Nephron (organoid): ENCODE data around the gene SLC4A11.

ENCODE experiments used
- H3K27ac Mint-ChIP-seq, 3 experiments: 2 replicates each; pipeline ENCODE4 v1.8.0; 2020; ENCODE audit warnings: mixed read lengths in 3 of 3, mild to moderate bottlenecking in 2 of 3, moderate library complexity in 1 of 3
- H3K27me3 Mint-ChIP-seq: 2 replicates; pipeline ENCODE4 v1.8.0; 2021; ENCODE audit warnings: low read depth, mild to moderate bottlenecking, moderate library complexity, mixed read lengths
- H3K36me3 Mint-ChIP-seq: 2 replicates; pipeline ENCODE4 v1.8.0; 2020; ENCODE audit warnings: low read depth, mixed read lengths
- H3K4me1 Mint-ChIP-seq: 2 replicates; pipeline ENCODE4 v1.8.0; 2020; ENCODE audit warnings: mixed read lengths
- H3K4me3 Mint-ChIP-seq, 3 experiments: 2 replicates each; pipeline ENCODE4 v1.8.0; 2020; ENCODE audit warnings: mild to moderate bottlenecking in 3 of 3, mixed read lengths in 3 of 3, moderate library complexity in 2 of 3
- H3K9me3 Mint-ChIP-seq: 2 replicates; pipeline ENCODE4 v1.8.0; 2020; ENCODE audit warnings: mixed read lengths
- TF ChIP-seq, protein P1 (sequence below), 3 experiments: fragments of 200-600 bp; sonication (generic); IDR thresholded peaks; one replicate each; pipeline ENCODE4 v1.5.0; 2021; ENCODE audit warnings: antibody characterized with exemption in 3 of 3; ENCODE audit not compliant: unreplicated experiment in 3 of 3

SLC4A11 gene

DNA sequence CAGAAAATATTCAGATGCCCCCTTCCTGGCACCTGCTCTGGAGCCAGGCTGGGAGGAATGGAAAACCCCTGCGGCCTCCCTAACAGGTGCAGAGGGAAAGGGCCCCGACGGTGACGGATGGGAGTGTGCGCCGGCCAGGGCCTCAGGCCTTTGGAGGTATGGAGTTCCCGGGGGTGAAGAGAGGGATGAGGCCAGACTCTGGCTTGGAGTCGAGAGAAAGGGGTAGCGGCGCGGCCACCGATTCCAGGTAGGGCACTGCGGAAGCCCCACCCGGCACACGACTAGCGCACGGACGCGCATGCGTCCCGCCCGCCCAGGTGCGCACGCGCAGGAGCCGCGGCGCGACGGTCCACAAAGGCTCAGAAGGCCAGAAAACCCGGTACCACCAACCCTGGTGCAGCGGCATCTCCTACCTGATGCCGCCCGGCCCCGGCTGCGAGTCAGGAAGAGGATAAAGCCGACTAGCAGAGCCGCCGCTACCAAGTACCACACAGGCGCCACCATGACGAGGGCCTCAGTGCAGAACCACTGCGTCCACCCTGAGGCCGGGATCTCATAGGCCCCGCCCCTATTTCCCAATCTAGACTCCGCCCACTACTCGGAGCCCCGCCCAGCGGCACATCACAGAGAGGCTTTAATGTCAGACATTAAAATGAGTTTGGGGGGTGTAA lies 34.7 kb downstream of the SLC4A11 start, which contains the start of gene DDRGK1:
TSS of gene DDRGK1 (minus strand) at position 559 of the 671 bp plus-strand sequence. CDS start at position 504, 55 bp downstream.
- TF ChIP-seq, protein P1, sequence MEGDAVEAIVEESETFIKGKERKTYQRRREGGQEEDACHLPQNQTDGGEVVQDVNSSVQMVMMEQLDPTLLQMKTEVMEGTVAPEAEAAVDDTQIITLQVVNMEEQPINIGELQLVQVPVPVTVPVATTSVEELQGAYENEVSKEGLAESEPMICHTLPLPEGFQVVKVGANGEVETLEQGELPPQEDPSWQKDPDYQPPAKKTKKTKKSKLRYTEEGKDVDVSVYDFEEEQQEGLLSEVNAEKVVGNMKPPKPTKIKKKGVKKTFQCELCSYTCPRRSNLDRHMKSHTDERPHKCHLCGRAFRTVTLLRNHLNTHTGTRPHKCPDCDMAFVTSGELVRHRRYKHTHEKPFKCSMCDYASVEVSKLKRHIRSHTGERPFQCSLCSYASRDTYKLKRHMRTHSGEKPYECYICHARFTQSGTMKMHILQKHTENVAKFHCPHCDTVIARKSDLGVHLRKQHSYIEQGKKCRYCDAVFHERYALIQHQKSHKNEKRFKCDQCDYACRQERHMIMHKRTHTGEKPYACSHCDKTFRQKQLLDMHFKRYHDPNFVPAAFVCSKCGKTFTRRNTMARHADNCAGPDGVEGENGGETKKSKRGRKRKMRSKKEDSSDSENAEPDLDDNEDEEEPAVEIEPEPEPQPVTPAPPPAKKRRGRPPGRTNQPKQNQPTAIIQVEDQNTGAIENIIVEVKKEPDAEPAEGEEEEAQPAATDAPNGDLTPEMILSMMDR (IDR thresholded peaks at IDR 0.05; ENCODE audit: unreplicated experiment in 3 of 3), result no peak
- Mint-ChIP-seq H3K4me3 (peak within 1 kb of the TSS; percentile 94 to 97 (median 97)), H3K27me3 (no peaks in the 10 kb centered on the region), H3K4me1 (peaks cover 16% of the 10 kb centered on the region), H3K27ac (peak within 1 kb of the TSS; percentile 91 to 96 (median 92)), H3K36me3 (peaks cover 18% of the 10 kb centered on the region), H3K9me3 (no peaks in the 10 kb centered on the region)

DNA sequence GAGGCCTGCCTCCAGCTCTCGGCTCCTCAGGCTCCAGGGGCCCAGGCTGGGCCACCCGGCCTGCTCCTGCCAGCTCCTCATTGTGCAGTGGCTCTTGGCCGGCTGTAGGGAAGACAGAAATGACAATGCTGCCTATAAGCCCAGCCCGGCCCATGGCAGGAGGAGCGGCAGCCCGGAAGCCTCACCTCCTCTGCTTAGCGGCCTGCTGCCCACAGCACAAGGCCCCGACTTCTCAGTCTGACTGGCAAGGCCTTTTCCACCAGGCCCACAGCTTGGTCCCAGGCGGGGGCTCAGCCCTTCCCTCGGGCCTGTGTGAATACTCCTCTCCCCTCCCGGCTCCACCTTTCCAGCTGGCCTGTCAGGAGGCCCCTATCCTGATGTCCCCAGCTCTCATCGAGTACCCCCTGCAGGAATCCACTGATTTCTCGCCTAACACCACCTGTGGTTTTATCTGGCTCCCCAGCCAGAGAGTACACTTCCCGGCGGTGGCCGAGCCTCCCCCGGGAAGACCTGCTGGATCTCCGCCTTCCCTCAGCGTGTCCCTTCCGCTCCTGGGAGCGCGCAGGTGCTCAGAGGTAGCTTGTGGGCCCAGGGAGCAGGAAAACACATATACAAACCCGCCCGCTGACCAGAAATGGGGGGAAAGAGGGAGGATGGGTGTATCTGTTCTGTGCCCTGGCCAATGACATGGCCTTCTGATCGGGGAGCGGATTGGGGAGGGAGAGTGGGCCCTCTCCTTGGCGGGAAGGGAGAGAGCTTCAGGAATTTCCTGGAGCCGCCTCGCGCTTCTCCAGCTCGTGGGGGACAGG lies 35.5 kb downstream of the SLC4A11 start:
- TF ChIP-seq, protein P1 (IDR thresholded peaks at IDR 0.05; ENCODE audit: unreplicated experiment in 3 of 3), result no peak
- H3K27ac Mint-ChIP-seq, result peak overlapping the region; percentile 91 to 96 (median 92)
- H3K36me3 Mint-ChIP-seq, result peaks cover 25% of the 10 kb centered on the region
- H3K9me3 Mint-ChIP-seq, result no peaks in the 10 kb centered on the region
- H3K4me3 Mint-ChIP-seq, result peak overlapping the region; percentile 94 to 97 (median 97)
- H3K4me1 Mint-ChIP-seq, result peaks cover 11% of the 10 kb centered on the region
- H3K27me3 Mint-ChIP-seq, result no peaks in the 10 kb centered on the region

DNA sequence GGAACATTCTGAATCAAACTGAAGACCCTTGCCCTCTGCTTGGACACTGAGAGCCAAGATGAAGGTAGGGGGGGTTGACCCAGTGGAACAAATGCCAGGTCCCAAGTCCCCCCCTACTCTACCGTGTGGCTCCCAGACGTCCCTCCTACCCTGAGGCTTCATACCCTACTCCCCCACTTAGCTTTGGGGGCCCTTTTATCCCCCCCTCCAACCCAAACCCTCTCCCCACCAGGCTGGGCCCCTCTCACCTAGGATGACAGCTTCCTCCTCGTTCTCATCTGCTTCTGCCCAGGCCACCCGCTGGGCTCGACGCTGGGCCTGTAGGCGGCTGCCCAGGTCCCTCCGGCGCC lies 36.0 kb downstream of the SLC4A11 start:
- peaks cover 26% of the 10 kb centered on the region for H3K36me3 Mint-ChIP-seq
- H3K27ac Mint-ChIP-seq, result no peak overlapping the region
- no peaks in the 10 kb centered on the region for H3K27me3 Mint-ChIP-seq
- H3K4me1 Mint-ChIP-seq, result peaks cover 10% of the 10 kb centered on the region
- H3K9me3 Mint-ChIP-seq, result no peaks in the 10 kb centered on the region
- H3K4me3 Mint-ChIP-seq, result peak overlapping the region; percentile 60 to 97 (median 63)
- TF ChIP-seq, protein P1 (IDR thresholded peaks at IDR 0.05; ENCODE audit: unreplicated experiment in 3 of 3), result no peak

DNA sequence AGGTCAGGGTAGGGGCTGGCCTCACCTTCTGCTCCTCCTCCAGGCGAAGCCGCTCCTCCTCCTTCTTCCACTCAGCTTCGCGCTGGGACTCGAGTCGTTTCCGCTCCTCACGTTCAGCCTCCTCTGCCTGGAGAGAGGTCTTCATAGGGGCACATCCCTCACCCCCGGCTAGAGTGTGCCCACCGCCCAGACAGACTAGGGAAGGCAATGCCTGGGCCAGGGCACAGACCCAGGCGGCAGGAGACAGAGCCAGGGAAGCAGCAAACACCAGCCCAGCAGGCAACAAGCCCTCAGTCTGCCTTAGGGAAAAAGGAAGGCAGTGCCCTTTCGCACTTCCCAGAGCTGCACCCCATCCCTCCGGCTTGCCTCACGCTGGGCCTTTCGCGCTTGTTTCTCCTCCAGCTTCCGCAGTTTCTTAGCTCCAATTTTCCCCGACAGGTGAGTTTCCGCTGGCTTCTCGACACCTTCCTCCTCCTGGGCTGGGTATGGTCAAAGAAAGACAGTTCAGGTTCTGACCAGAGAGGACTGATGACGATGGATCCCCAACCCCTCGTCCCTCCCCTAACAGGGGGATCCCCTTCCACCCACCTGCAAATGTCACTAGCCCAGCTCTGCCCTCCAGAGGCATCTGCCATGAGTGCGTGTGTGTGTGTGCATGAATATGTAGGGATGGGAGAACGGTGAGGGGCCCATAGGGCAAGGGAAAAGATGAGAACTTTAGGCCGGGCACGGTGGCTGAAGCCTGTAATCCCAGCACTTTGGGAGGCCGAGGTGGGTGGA lies 38.8 kb downstream of the SLC4A11 start:
- Mint-ChIP-seq H3K36me3 (peaks cover 43% of the 10 kb centered on the region), H3K9me3 (no peaks in the 10 kb centered on the region), H3K27ac (no peak overlapping the region), H3K27me3 (no peaks in the 10 kb centered on the region), H3K4me1 (peaks cover 10% of the 10 kb centered on the region), H3K4me3 (no peak overlapping the region)
- TF ChIP-seq, protein P1 (IDR thresholded peaks at IDR 0.05; ENCODE audit: unreplicated experiment in 3 of 3), result no peak

DNA sequence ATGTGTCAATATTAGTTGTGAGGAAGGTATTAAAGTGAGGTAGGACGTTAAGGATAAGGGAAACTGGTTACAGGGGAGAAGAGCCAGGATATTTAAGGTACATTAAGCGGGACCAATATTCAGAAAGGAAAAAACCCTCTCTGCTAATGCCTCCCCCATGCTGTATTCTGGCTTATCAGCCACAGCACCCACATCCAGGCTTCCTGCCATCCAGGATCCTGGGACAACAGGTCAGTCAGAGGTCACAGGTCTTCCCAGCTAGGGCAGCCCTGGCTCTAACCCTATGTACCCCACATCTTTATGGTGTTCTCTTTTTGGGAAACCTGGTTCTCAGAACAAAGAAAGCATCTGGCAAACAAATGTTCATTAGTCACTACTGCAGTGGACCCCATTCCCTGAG lies 39.8 kb downstream of the SLC4A11 start:
- Mint-ChIP-seq H3K4me3 (peak overlapping the region; percentile 42 to 67 (median 61)), H3K36me3 (peaks cover 44% of the 10 kb centered on the region), H3K27me3 (no peaks in the 10 kb centered on the region), H3K9me3 (no peaks in the 10 kb centered on the region), H3K27ac (peak overlapping the region in 1 of 3 experiments; percentile 36), H3K4me1 (peaks cover 5% of the 10 kb centered on the region)
- TF ChIP-seq, protein P1 (IDR thresholded peaks at IDR 0.05; ENCODE audit: unreplicated experiment in 3 of 3), result no peak
